Ascending aorta (tissue), 2 donors: ENCODE results near the gene CDKL5. TPM values are rescaled to one million over a fixed set of nuclear protein-coding genes. Genes with fewer than 3 reads are reported as not detected.
A peak's percentile ranks its signal among the peaks of the same experiment; 100 is the strongest.

Source experiments
- DNase-seq, 2 donors: peaks; one replicate each; pipeline ENCODE4 v3.0.0-alpha.2; 2019; ENCODE audit warnings: low spot score in 2 of 2
- H3K27ac ChIP-seq, 2 donors: fragments of 200-600 bp; sonication (generic); one replicate each; pipeline ENCODE4 v1.5.1; 2016 to 2017; ENCODE audit warnings: mild to moderate bottlenecking in 1 of 2
- H3K27me3 ChIP-seq: fragments of 200-600 bp; sonication (generic); one replicate; pipeline ENCODE4 v1.5.1; 2017
- H3K36me3 ChIP-seq, 2 donors: fragments of 200-600 bp; sonication (generic); one replicate each; pipeline ENCODE4 v1.5.1; 2016
- H3K4me1 ChIP-seq, 2 donors: fragments of 200-600 bp; sonication (generic); one replicate each; pipeline ENCODE4 v1.5.1; 2016 to 2017; ENCODE audit warnings: mild to moderate bottlenecking in 1 of 2
- H3K4me3 ChIP-seq, 2 donors: fragments of 200-600 bp; sonication (generic); one replicate each; pipeline ENCODE4 v1.5.1; 2016 to 2017; ENCODE audit warnings: mild to moderate bottlenecking in 1 of 2
- H3K9me3 ChIP-seq, 2 donors: fragments of 200-600 bp; sonication (generic); one replicate each; pipeline ENCODE4 v1.5.1; 2016
- intact Hi-C: fragments of 100-400 bp; cut with DNase I; formaldehyde crosslinking; loops from one replicate; pipeline ENCODE4 v1.15.1; 2023
- total RNA-seq: library from RNA; depleted of rRNA; stranded (reverse); fragments of >200 nt; gene quantifications from one replicate; pipeline ENCODE4 v1.1.0, GENCODE V29; 2016
- TF ChIP-seq, protein P1 (sequence below), 3 experiments: fragments of 200-600 bp in 2 of 3; fragments of 450-650 bp in 1 of 3; sonication (generic) in 2 of 3; IDR thresholded peaks; one replicate each; pipeline ENCODE4 v1.5.1; 2016 to 2019; ENCODE audit warnings: antibody characterized with exemption in 3 of 3, mild to moderate bottlenecking in 1 of 3, moderate library complexity in 1 of 3

CDKL5 gene
- total RNA-seq, 1 donor from 2014 or later: 18.6 TPM

DNA sequence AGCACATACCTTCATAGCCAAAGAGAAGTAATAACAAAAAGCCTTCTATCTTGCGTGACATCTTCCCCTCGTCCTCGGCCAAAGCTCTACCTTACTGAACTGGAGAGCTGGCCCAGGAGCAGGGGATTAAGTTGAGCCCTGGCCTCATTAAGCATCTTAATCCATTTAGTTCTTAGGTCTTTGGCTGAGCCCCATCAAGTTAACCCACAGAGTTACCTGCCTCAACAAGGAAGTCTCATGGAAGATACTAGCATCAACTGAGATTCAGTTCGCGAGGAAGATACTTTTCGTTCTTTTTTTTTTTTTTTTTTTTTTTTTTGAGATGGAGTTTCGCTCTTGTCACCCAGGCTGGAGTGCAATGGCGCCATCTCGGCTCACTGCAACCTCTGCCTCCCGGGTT is 246.6 kb downstream of the CDKL5 start, which contains the start of gene RS1:
Gene RS1 (minus strand): TSS at position 101 of the 400 bp plus-strand sequence. CDS start 40 bp downstream, at position 61.
- Histone ChIP-seq H3K27ac (no peak within 1 kb of the TSS), H3K4me1 (no peaks in the 10 kb centered on the region), H3K27me3 (no peaks in the 10 kb centered on the region), H3K36me3 (no peaks in the 10 kb centered on the region), H3K4me3 (no peak within 1 kb of the TSS), H3K9me3 (no peaks in the 10 kb centered on the region)
- TF ChIP-seq, protein P1, sequence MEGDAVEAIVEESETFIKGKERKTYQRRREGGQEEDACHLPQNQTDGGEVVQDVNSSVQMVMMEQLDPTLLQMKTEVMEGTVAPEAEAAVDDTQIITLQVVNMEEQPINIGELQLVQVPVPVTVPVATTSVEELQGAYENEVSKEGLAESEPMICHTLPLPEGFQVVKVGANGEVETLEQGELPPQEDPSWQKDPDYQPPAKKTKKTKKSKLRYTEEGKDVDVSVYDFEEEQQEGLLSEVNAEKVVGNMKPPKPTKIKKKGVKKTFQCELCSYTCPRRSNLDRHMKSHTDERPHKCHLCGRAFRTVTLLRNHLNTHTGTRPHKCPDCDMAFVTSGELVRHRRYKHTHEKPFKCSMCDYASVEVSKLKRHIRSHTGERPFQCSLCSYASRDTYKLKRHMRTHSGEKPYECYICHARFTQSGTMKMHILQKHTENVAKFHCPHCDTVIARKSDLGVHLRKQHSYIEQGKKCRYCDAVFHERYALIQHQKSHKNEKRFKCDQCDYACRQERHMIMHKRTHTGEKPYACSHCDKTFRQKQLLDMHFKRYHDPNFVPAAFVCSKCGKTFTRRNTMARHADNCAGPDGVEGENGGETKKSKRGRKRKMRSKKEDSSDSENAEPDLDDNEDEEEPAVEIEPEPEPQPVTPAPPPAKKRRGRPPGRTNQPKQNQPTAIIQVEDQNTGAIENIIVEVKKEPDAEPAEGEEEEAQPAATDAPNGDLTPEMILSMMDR (IDR thresholded peaks at IDR 0.05): no peak
- intact Hi-C loops: loop anchor here (10.0 kb wide), 1 partner anchor 673 kb away; the partner anchor contains the start of gene PDHA1
- DNase-seq: no peak

DNA sequence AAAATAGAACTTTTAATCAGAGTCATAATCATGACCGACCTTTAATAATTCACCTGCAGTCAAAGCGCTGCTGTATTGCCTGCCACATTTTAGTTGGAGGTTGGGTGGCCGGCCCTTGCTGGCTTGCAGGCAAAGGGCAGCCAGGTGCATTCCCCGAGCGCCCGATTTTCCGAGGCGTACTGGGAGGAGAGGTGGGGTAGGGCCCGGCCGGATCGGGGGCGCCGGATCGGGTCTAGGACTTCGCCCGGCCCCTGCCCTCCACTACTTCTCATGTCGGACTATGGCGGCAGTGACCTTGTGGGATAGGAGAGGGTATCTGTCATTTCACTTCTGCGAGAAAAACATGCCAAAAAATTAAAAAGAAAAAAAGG is 249.0 kb downstream of the CDKL5 start:
- H3K9me3 ChIP-seq: no peaks in the 10 kb centered on the region
- H3K36me3 ChIP-seq: no peaks in the 10 kb centered on the region
- no peak for DNase-seq
- TF ChIP-seq, protein P1 (IDR thresholded peaks at IDR 0.05): no peak
- H3K4me1 ChIP-seq: no peaks in the 10 kb centered on the region
- H3K27ac ChIP-seq: peak overlapping the region; percentile 72 to 95
- no peaks in the 10 kb centered on the region for H3K27me3 ChIP-seq
- H3K4me3 ChIP-seq: peak overlapping the region; percentile 60 to 69
- intact Hi-C loops: loop anchor here (1.0 to 10.0 kb wide), 4 partner anchors 11 to 670 kb away; partner anchors contain the start of genes CDKL5 and PDHA1

DNA sequence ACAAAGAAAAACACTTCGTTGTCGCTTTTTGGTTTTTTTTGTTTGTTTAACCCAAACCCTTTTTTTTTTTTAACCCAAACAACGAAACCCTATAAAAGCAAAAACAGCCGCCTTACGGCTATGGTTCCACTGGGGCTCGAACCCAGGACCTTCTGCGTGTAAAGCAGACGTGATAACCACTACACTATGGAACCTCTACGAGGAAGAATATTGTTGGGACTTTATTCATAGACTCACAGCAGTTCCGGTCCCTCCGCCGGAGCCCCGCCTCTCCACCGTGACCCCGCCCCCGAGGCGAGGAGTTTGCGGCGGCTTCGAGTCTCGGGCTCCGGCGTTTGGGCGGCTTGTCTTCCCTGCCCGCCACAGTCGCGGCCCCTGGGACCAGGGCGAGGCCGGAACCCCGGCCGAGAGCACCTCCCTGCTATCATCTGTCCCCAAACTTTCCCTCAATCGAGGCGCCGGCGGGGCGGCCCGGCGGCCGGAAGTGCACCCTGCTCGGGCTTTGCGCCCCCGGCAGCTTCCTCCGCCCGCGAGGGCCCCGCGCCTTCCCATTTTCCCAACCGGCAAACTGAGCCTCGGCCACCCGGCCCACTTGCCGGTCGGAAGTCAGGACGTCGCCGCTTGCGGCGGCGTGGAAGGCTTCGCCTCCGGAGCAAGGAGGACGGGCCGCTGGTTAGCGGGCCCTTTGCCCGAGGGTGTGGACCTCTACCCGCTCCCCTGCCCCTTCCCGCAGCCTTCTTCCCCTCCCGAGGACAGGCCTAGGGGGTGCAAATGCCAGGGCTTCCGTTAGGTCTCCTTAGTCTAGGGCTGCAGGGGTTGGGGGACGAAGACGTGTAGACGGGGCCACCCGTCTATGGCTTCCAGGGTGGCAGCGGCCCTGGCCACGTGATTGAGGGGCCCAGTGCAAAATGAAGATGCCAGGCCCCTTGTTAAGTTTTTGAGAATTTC is 249.7 kb downstream of the CDKL5 start:
- no peaks in the 10 kb centered on the region for H3K27me3 ChIP-seq
- H3K36me3 ChIP-seq: no peaks in the 10 kb centered on the region
- no peaks in the 10 kb centered on the region for H3K4me1 ChIP-seq
- H3K9me3 ChIP-seq: no peaks in the 10 kb centered on the region
- peak in 1 of 2 donors; percentile 85 for DNase-seq
- peak overlapping the region; percentile 89 to 95 for H3K27ac ChIP-seq
- intact Hi-C loops: loop anchor here (1.0 to 10.0 kb wide), 5 partner anchors 10 to 670 kb away; partner anchors contain the start of genes CDKL5 and PDHA1
- peak overlapping the region; percentile 60 to 69 for H3K4me3 ChIP-seq
- TF ChIP-seq, protein P1 (IDR thresholded peaks at IDR 0.05): no peak

DNA sequence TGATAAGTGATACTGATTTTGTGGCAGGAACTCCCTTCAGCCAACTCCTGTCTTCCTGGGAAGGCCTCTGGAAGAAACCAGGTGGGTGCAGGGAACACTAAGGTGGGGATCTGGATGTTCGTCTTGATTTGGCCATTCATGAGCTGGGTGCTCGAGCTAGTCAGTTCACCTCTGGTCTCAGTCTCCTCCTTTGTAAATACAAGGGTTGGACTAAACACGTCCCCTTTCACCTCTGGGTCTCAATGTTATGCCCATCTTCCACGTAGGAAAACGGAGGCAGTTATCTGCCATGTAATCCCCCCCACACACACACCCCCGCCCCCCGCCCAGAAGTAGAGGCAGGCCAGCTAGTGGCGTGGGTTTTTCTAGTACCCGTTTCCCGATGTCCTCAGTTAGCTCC is 250.6 kb downstream of the CDKL5 start:
- TF ChIP-seq, protein P1 (IDR thresholded peaks at IDR 0.05): no peak
- intact Hi-C loops: loop anchor here (2.0 to 10.0 kb wide), 3 partner anchors 156 to 669 kb away; partner anchors contain the start of gene PDHA1
- Histone ChIP-seq H3K27me3 (no peaks in the 10 kb centered on the region), H3K36me3 (no peaks in the 10 kb centered on the region), H3K4me1 (no peaks in the 10 kb centered on the region), H3K4me3 (no peak overlapping the region), H3K9me3 (no peaks in the 10 kb centered on the region), H3K27ac (no peak overlapping the region)
- DNase-seq: no peak

DNA sequence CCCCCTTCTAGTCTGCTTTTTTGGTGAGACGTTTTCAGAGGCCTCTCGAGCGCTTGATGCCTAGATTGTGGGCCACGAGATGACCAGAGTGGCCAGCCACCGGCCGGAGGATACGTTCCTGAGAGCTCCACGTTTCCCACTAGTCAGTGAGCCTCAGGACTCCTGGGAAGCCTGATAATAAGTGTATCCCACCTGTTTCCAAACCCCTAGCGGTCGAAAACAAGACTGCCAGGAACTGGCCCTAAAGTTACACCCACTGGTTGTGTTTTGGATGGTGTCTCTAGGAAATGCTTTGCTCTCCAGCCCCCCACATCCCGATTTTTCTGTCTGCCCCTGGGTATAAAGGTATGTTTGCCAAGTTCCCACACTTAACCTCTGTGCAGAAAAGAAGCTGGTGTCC is 251.1 kb downstream of the CDKL5 start:
- no peaks in the 10 kb centered on the region for H3K9me3 ChIP-seq
- TF ChIP-seq, protein P1 (IDR thresholded peaks at IDR 0.05): no peak
- intact Hi-C loops: loop anchor here (2.0 to 10.0 kb wide), 3 partner anchors 156 to 668 kb away; partner anchors contain the start of gene PDHA1
- H3K4me3 ChIP-seq: no peak overlapping the region
- no peak for DNase-seq
- no peaks in the 10 kb centered on the region for H3K4me1 ChIP-seq
- no peaks in the 10 kb centered on the region for H3K27me3 ChIP-seq
- no peaks in the 10 kb centered on the region for H3K36me3 ChIP-seq
- H3K27ac ChIP-seq: no peak overlapping the region
